ENCODE data around the gene LRRN1. TPM values are rescaled to one million over a fixed set of nuclear protein-coding genes. Genes with fewer than 3 reads are reported as not detected.

LRRN1 gene
- total and polyA plus RNA-seq, 2 donors (not counting 1 experiment from before 2014, with no cell fraction given), result 1.1 to 2.5 TPM

GRCh38 chr3:3836845-3837244 is 37.6 kb downstream of the LRRN1 start:
- H3K36me3 ChIP-seq (replicated peaks in 1 of 2; ENCODE audit: control extremely low read depth in 1 of 2, control insufficient read depth in 1 of 2, extremely low read depth in 1 of 2, insufficient read depth in 2 of 2, low read length in 1 of 2), result no peaks in the 10 kb centered on the region
- ATAC-seq (ENCODE audit: low read depth), result no peak
- POLR2A ChIA-PET, result no interaction called here

DNA sequence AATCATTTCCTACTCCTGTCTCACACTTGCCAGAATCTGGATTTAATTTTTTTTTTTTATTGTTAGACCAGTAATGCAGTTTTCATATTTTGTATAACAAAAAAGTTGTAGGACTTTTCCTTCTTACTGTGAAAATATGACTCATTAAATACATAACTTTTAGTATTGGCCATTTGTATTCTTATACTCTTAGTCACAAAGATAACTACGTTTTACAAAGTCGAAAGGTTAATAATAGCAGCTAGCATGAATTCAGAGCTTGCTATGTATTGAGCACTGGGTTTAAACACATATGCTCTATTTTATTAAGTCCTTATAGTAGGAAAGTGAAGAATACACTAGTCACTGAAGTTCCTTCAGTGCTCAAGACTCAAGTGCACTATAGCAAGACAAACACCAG is 43.1 kb downstream of the LRRN1 start:
- WGBS (ENCODE audit: insufficient coverage), result no CpG with 5 or more reads among the region's 2 CpGs
- no peak overlapping the region for H3K9ac ChIP-seq (ENCODE audit: low read length)
- H3K27me3 Mint-ChIP-seq, result no peaks in the 10 kb centered on the region
- H3K9me3 Mint-ChIP-seq (ENCODE audit: insufficient read depth), result peaks cover 15% of the 10 kb centered on the region
- H3K4me3 ChIP-seq (ENCODE audit: control extremely low read depth in 1 of 5, extremely low read depth in 1 of 5, insufficient read depth in 1 of 5, low read depth in 2 of 5, low read length in 4 of 5), result no peak overlapping the region
- no peak overlapping the region for H2AFZ ChIP-seq (ENCODE audit: insufficient read depth, low read depth, low read length, poor library complexity, severe bottlenecking)
- no peak for TF ChIP-seq EZH2 (IDR thresholded peaks at IDR 0.05; ENCODE audit: borderline replicate concordance, insufficient read depth, low read depth, low read length, poor library complexity, severe bottlenecking)
- TF ChIP-seq, protein P1, sequence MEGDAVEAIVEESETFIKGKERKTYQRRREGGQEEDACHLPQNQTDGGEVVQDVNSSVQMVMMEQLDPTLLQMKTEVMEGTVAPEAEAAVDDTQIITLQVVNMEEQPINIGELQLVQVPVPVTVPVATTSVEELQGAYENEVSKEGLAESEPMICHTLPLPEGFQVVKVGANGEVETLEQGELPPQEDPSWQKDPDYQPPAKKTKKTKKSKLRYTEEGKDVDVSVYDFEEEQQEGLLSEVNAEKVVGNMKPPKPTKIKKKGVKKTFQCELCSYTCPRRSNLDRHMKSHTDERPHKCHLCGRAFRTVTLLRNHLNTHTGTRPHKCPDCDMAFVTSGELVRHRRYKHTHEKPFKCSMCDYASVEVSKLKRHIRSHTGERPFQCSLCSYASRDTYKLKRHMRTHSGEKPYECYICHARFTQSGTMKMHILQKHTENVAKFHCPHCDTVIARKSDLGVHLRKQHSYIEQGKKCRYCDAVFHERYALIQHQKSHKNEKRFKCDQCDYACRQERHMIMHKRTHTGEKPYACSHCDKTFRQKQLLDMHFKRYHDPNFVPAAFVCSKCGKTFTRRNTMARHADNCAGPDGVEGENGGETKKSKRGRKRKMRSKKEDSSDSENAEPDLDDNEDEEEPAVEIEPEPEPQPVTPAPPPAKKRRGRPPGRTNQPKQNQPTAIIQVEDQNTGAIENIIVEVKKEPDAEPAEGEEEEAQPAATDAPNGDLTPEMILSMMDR (IDR thresholded peaks at IDR 0.05), result no peak
- no peaks in the 10 kb centered on the region for H3K27me3 ChIP-seq (replicated peaks in 1 of 4; ENCODE audit: control extremely low read depth in 1 of 4, control insufficient read depth in 3 of 4, insufficient read depth in 4 of 4, low read length in 3 of 4)
- no peak overlapping the region for H3K4me2 ChIP-seq (replicated peaks; ENCODE audit: low read depth, low read length, poor library complexity, severe bottlenecking)
- ATAC-seq (ENCODE audit: low read depth) (no peak), DNase-seq (no peak)
- H3K27ac Mint-ChIP-seq, result no peak overlapping the region
- no peaks in the 10 kb centered on the region for H3K36me3 ChIP-seq (replicated peaks in 1 of 2; ENCODE audit: control extremely low read depth in 1 of 2, control insufficient read depth in 1 of 2, extremely low read depth in 1 of 2, insufficient read depth in 2 of 2, low read length in 1 of 2)
- no peak overlapping the region for H3K4me3 Mint-ChIP-seq
- H3K4me1 ChIP-seq (ENCODE audit: control insufficient read depth in 2 of 2, insufficient read depth in 2 of 2, low read length in 2 of 2), result no peaks in the 10 kb centered on the region
- POLR2A ChIA-PET, result no interaction called here
- CTCF ChIA-PET, result no interaction called here
- H4K20me1 ChIP-seq (ENCODE audit: control insufficient read depth, insufficient read depth, low read length, poor library complexity, severe bottlenecking), result no peaks in the 10 kb centered on the region
- peaks cover 0 to 5% (median 2%) of the 10 kb centered on the region in 3 donors for H3K9me3 ChIP-seq (ENCODE audit: control extremely low read depth in 1 of 3, control insufficient read depth in 2 of 3, insufficient read depth in 1 of 3, low read length in 2 of 3)
- no peak overlapping the region for H3K27ac ChIP-seq (ENCODE audit: low read length in 2 of 2)
- H3K79me2 ChIP-seq (ENCODE audit: control insufficient read depth, insufficient read depth, low read length), result no peaks in the 10 kb centered on the region
- H3K4me1 Mint-ChIP-seq, result peaks cover under 1% of the 10 kb centered on the region
- intact Hi-C loops (cut with micrococcal nuclease), result no loop called here

More at GRCh38 chr3:3836845-3837244, 37.6 kb downstream of the LRRN1 start:
- Histone ChIP-seq H3K27ac (ENCODE audit: low read length in 2 of 2) (no peak overlapping the region), H3K79me2 (ENCODE audit: control insufficient read depth, insufficient read depth, low read length) (no peaks in the 10 kb centered on the region), H2AFZ (ENCODE audit: insufficient read depth, low read depth, low read length, poor library complexity, severe bottlenecking) (no peak overlapping the region), H3K4me1 (ENCODE audit: control insufficient read depth in 2 of 2, insufficient read depth in 2 of 2, low read length in 2 of 2) (peaks cover 4 to 5% of the 10 kb centered on the region in 2 donors), H3K4me2 (replicated peaks; ENCODE audit: low read depth, low read length, poor library complexity, severe bottlenecking) (no peak overlapping the region), H3K9ac (ENCODE audit: low read length) (no peak overlapping the region), H3K9me3 (ENCODE audit: control extremely low read depth in 1 of 3, control insufficient read depth in 2 of 3, insufficient read depth in 1 of 3, low read length in 2 of 3) (peaks cover 0 to 13% (median 2%) of the 10 kb centered on the region in 3 donors), H3K27me3 (replicated peaks in 1 of 4; ENCODE audit: control extremely low read depth in 1 of 4, control insufficient read depth in 3 of 4, insufficient read depth in 4 of 4, low read length in 3 of 4) (no peaks in the 10 kb centered on the region), H4K20me1 (ENCODE audit: control insufficient read depth, insufficient read depth, low read length, poor library complexity, severe bottlenecking) (no peaks in the 10 kb centered on the region), H3K4me3 (ENCODE audit: control extremely low read depth in 1 of 5, extremely low read depth in 1 of 5, insufficient read depth in 1 of 5, low read depth in 2 of 5, low read length in 4 of 5) (no peak overlapping the region)
- intact Hi-C loops (cut with micrococcal nuclease), result no loop called here
- WGBS (ENCODE audit: insufficient coverage), result 87% methylated on average over 2 of the region's 3 CpGs
- Mint-ChIP-seq H3K9me3 (ENCODE audit: insufficient read depth) (peaks cover 15% of the 10 kb centered on the region), H3K4me1 (peaks cover 13% of the 10 kb centered on the region), H3K27ac (no peak overlapping the region), H3K4me3 (no peak overlapping the region), H3K27me3 (no peaks in the 10 kb centered on the region)
- no peak for DNase-seq
- CTCF ChIA-PET, result no interaction called here
- TF ChIP-seq, protein P1 (IDR thresholded peaks at IDR 0.05), result no peak

Data from B cell (primary cell).